GM12874 (cell line): ENCODE measurements around the gene DLST.

ENCODE experiments used
- CTCF ChIP-seq: IDR thresholded peaks from 2 replicates; pipeline ENCODE4 v1.5.1; 2011; ENCODE audit warnings: low read depth, mild to moderate bottlenecking, control low read depth, low read length, moderate library complexity; ENCODE audit not compliant: insufficient read depth

The DLST gene

GRCh38 chr14:74932401-74932901 lies 50.7 kb downstream of the DLST start:
- TF ChIP-seq CTCF: no peak

GRCh38 chr14:74934041-74934440 lies 52.3 kb downstream of the DLST start:
- no peak for TF ChIP-seq CTCF

GRCh38 chr14:74934476-74935359 lies 53.0 kb downstream of the DLST start:
- 0 out of 2 replicates have a peak, but pooled peaks have one; percentile 4 for TF ChIP-seq CTCF

GRCh38 chr14:74935360-74935680 lies 53.6 kb downstream of the DLST start:
- no peak for TF ChIP-seq CTCF

- no peak for TF ChIP-seq CTCF
Measured at GRCh38 chr14:74936151-74936550, 54.4 kb downstream of the DLST start.

GRCh38 chr14:74936731-74937130 lies 55.0 kb downstream of the DLST start:
- no peak for TF ChIP-seq CTCF

- no peak for TF ChIP-seq CTCF
Measured at GRCh38 chr14:74937171-74937570, 55.5 kb downstream of the DLST start.
